ENCODE data around the gene DISC1.

The DISC1 gene

DNA sequence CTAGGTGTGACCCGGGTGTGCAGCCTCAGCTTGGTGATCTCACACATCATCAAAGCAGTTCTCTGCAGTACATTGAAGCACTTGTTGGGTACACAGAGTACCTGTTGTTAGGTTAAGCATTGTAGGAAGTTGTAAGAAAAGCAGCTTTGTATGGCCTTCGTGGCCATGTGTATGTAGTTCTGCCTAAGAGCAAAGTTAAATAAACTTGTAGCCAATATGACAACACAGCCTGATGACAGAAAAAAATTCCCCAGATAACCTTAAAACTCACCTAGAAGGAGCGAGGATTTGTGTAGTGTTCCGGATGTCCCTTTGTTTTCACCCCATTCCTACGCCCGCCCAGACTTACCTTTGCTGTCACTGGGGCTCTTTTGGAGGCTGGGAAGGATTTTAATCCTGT lies 48.0 kb downstream of the DISC1 start:
- no peak for DNase-seq (ENCODE audit: low spot score)
- H3K23ac ChIP-seq (ENCODE audit: low read depth, low read length, poor library complexity): no peak overlapping the region
- no peak overlapping the region for H2AK5ac ChIP-seq (ENCODE audit: low read depth, low read length)
- H3K4me2 ChIP-seq (ENCODE audit: insufficient read depth, low read length, poor library complexity, severe bottlenecking): no peak overlapping the region
- no peak overlapping the region for H3K9ac ChIP-seq (ENCODE audit: low read depth, low read length, poor library complexity)
- H3K27me3 ChIP-seq (ENCODE audit: control insufficient read depth in 3 of 3, insufficient read depth in 3 of 3, low read depth in 1 of 3, low read length in 3 of 3): peaks cover 0 to 2% (median 0%) of the 10 kb centered on the region in 3 experiments
- no CpG with 5 or more reads among the region's 6 CpGs for WGBS, 2 donors (ENCODE audit: extremely low coverage in 2 of 2, insufficient read length in 2 of 2, insufficient replicate concordance in 1 of 2)
- no peaks in the 10 kb centered on the region for H3K4me1 ChIP-seq (ENCODE audit: control insufficient read depth in 2 of 2, insufficient read depth in 1 of 2, low read depth in 1 of 2, low read length in 2 of 2)
- H2BK15ac ChIP-seq (ENCODE audit: low read length): no peak overlapping the region
- H3K79me1 ChIP-seq (ENCODE audit: low read depth, low read length): no peaks in the 10 kb centered on the region
- H3K9me3 ChIP-seq (replicated peaks in 1 of 2; ENCODE audit: control insufficient read depth in 2 of 2, insufficient read depth in 1 of 2, low read depth in 1 of 2, low read length in 2 of 2): peaks cover 1 to 12% of the 10 kb centered on the region in 2 donors
- H3K36me3 ChIP-seq (replicated peaks in 1 of 2; ENCODE audit: control insufficient read depth in 2 of 2, insufficient read depth in 2 of 2, low read length in 2 of 2): no peaks in the 10 kb centered on the region
- no peak overlapping the region for H4K8ac ChIP-seq (ENCODE audit: low read depth, low read length)
- no peak overlapping the region for H3K4ac ChIP-seq (ENCODE audit: low read length)
- H3K4me3 ChIP-seq (ENCODE audit: low read length in 2 of 2): no peak overlapping the region
- H2BK12ac ChIP-seq (ENCODE audit: low read length): no peak overlapping the region
- H3K27ac ChIP-seq (replicated peaks; ENCODE audit: low read length): no peak overlapping the region
- H4K91ac ChIP-seq (ENCODE audit: low read depth, low read length, poor library complexity): no peak overlapping the region
- no peak overlapping the region for H3K18ac ChIP-seq (ENCODE audit: low read length)
- no peak overlapping the region for H2BK5ac ChIP-seq (ENCODE audit: low read length)
- no peak overlapping the region for H2AFZ ChIP-seq (ENCODE audit: low read length)
- H3K14ac ChIP-seq (ENCODE audit: low read length): no peak overlapping the region
- no peak overlapping the region for H2BK120ac ChIP-seq (ENCODE audit: low read depth, low read length)

DNA sequence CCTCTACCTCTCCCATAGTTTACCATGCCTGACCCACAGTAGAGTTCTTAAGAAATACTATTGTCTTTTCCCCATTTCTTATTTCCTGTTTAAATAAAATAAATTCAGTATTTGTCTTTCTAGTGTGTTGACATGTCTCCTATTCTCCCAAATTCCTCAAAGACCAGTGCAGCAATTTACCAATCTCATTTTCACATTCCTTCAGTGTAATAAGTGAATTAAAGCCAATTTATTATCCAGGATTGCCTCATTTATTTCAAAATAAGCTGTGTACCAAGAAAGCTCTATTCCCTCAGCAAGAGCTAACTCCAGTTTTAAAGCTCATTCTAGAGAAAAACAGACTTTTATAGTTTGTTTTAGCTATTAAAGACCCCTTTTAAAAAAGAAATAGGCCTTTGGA lies 49.9 kb downstream of the DISC1 start:
- no peak overlapping the region for H3K14ac ChIP-seq (ENCODE audit: low read length)
- H3K4me3 ChIP-seq (ENCODE audit: low read length in 2 of 2): no peak overlapping the region
- no peak overlapping the region for H2BK120ac ChIP-seq (ENCODE audit: low read depth, low read length)
- no peak overlapping the region for H2BK15ac ChIP-seq (ENCODE audit: low read length)
- H3K18ac ChIP-seq (ENCODE audit: low read length): no peak overlapping the region
- H2AFZ ChIP-seq (ENCODE audit: low read length): no peak overlapping the region
- no peak overlapping the region for H3K4me2 ChIP-seq (ENCODE audit: insufficient read depth, low read length, poor library complexity, severe bottlenecking)
- no peaks in the 10 kb centered on the region for H3K36me3 ChIP-seq (replicated peaks in 1 of 2; ENCODE audit: control insufficient read depth in 2 of 2, insufficient read depth in 2 of 2, low read length in 2 of 2)
- DNase-seq (ENCODE audit: low spot score): no peak
- no peak overlapping the region for H2AK5ac ChIP-seq (ENCODE audit: low read depth, low read length)
- H3K79me1 ChIP-seq (ENCODE audit: low read depth, low read length): no peaks in the 10 kb centered on the region
- H3K27ac ChIP-seq (replicated peaks; ENCODE audit: low read length): no peak overlapping the region
- no peaks in the 10 kb centered on the region for H3K4me1 ChIP-seq (ENCODE audit: control insufficient read depth in 2 of 2, insufficient read depth in 1 of 2, low read depth in 1 of 2, low read length in 2 of 2)
- no peak overlapping the region for H2BK12ac ChIP-seq (ENCODE audit: low read length)
- H3K23ac ChIP-seq (ENCODE audit: low read depth, low read length, poor library complexity): no peak overlapping the region
- no peak overlapping the region for H3K4ac ChIP-seq (ENCODE audit: low read length)
- H3K27me3 ChIP-seq (ENCODE audit: control insufficient read depth in 3 of 3, insufficient read depth in 3 of 3, low read depth in 1 of 3, low read length in 3 of 3): peaks cover 0 to 2% (median 0%) of the 10 kb centered on the region in 3 experiments
- H3K9ac ChIP-seq (ENCODE audit: low read depth, low read length, poor library complexity): no peak overlapping the region
- no peak overlapping the region for H2BK5ac ChIP-seq (ENCODE audit: low read length)
- no peak overlapping the region for H4K8ac ChIP-seq (ENCODE audit: low read depth, low read length)
- H3K9me3 ChIP-seq (replicated peaks in 1 of 2; ENCODE audit: control insufficient read depth in 2 of 2, insufficient read depth in 1 of 2, low read depth in 1 of 2, low read length in 2 of 2): peaks cover 1 to 3% of the 10 kb centered on the region in 2 donors
- H4K91ac ChIP-seq (ENCODE audit: low read depth, low read length, poor library complexity): no peak overlapping the region

DNA sequence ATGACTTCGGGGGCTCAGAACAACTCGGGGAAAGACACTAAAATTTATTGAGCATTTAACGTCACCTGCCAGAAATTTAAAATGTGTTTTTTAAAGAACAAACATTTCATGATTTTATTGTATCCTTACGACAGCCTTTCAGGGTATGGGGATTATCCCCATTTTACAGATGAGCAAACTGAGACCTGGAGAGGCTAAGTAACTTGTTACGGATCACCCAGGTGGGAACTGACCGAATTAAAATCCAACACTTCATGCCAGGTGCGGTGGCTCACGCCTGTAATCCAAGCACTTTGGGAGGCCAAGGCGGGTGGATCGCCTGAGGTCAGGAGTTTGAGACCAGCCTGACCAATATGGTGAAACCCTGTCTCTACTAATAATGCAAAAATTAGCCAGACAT lies 50.9 kb downstream of the DISC1 start:
- H3K4ac ChIP-seq (ENCODE audit: low read length): no peak overlapping the region
- H3K9ac ChIP-seq (ENCODE audit: low read depth, low read length, poor library complexity): no peak overlapping the region
- WGBS, 2 donors (ENCODE audit: extremely low coverage in 2 of 2, insufficient read length in 2 of 2, insufficient replicate concordance in 1 of 2): no CpG with 5 or more reads among the region's 10 CpGs
- DNase-seq (ENCODE audit: low spot score): no peak
- H4K8ac ChIP-seq (ENCODE audit: low read depth, low read length): no peak overlapping the region
- no peak overlapping the region for H3K18ac ChIP-seq (ENCODE audit: low read length)
- H3K9me3 ChIP-seq (replicated peaks in 1 of 2; ENCODE audit: control insufficient read depth in 2 of 2, insufficient read depth in 1 of 2, low read depth in 1 of 2, low read length in 2 of 2): peaks cover 1 to 3% of the 10 kb centered on the region in 2 donors
- no peak overlapping the region for H2BK120ac ChIP-seq (ENCODE audit: low read depth, low read length)
- H4K91ac ChIP-seq (ENCODE audit: low read depth, low read length, poor library complexity): no peak overlapping the region
- peaks cover 0 to 2% (median 0%) of the 10 kb centered on the region in 3 experiments for H3K27me3 ChIP-seq (ENCODE audit: control insufficient read depth in 3 of 3, insufficient read depth in 3 of 3, low read depth in 1 of 3, low read length in 3 of 3)
- no peak overlapping the region for H2BK12ac ChIP-seq (ENCODE audit: low read length)
- H3K27ac ChIP-seq (replicated peaks; ENCODE audit: low read length): no peak overlapping the region
- H3K14ac ChIP-seq (ENCODE audit: low read length): no peak overlapping the region
- no peak overlapping the region for H3K4me3 ChIP-seq (ENCODE audit: low read length in 2 of 2)
- H2AK5ac ChIP-seq (ENCODE audit: low read depth, low read length): no peak overlapping the region
- H3K23ac ChIP-seq (ENCODE audit: low read depth, low read length, poor library complexity): no peak overlapping the region
- no peaks in the 10 kb centered on the region for H3K79me1 ChIP-seq (ENCODE audit: low read depth, low read length)
- no peaks in the 10 kb centered on the region for H3K4me1 ChIP-seq (ENCODE audit: control insufficient read depth in 2 of 2, insufficient read depth in 1 of 2, low read depth in 1 of 2, low read length in 2 of 2)
- no peak overlapping the region for H2BK15ac ChIP-seq (ENCODE audit: low read length)
- no peak overlapping the region for H2AFZ ChIP-seq (ENCODE audit: low read length)
- no peak overlapping the region for H3K4me2 ChIP-seq (ENCODE audit: insufficient read depth, low read length, poor library complexity, severe bottlenecking)
- no peak overlapping the region for H2BK5ac ChIP-seq (ENCODE audit: low read length)
- H3K36me3 ChIP-seq (replicated peaks in 1 of 2; ENCODE audit: control insufficient read depth in 2 of 2, insufficient read depth in 2 of 2, low read length in 2 of 2): no peaks in the 10 kb centered on the region

DNA sequence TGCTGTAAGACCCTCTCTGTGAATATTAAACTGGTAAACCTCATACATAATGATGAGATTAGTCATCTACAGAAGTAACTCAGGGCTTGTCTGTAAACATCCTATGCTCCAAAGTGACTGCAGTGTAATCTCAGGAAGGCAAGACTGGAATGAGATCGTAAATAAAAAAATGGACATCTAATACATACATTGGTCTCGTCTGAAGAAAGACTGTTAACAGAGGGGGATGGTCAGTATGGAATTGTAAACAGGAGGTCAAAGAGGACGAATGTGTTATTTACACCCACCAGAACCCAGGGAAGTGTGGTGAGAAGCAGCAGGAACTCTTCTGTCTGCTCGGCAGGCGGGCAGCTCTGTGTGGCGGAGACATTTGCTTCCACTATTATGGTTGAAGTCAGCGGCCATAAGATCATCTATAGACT lies 51.4 kb downstream of the DISC1 start:
- no CpG with 5 or more reads among the region's 7 CpGs for WGBS, 2 donors (ENCODE audit: extremely low coverage in 2 of 2, insufficient read length in 2 of 2, insufficient replicate concordance in 1 of 2)
- Histone ChIP-seq H2BK15ac (ENCODE audit: low read length) (no peak overlapping the region), H3K4ac (ENCODE audit: low read length) (no peak overlapping the region), H4K91ac (ENCODE audit: low read depth, low read length, poor library complexity) (no peak overlapping the region), H3K4me2 (ENCODE audit: insufficient read depth, low read length, poor library complexity, severe bottlenecking) (no peak overlapping the region), H3K9me3 (replicated peaks in 1 of 2; ENCODE audit: control insufficient read depth in 2 of 2, insufficient read depth in 1 of 2, low read depth in 1 of 2, low read length in 2 of 2) (peaks cover 1 to 3% of the 10 kb centered on the region in 2 donors), H2BK12ac (ENCODE audit: low read length) (no peak overlapping the region), H3K4me1 (ENCODE audit: control insufficient read depth in 2 of 2, insufficient read depth in 1 of 2, low read depth in 1 of 2, low read length in 2 of 2) (no peaks in the 10 kb centered on the region), H3K27me3 (ENCODE audit: control insufficient read depth in 3 of 3, insufficient read depth in 3 of 3, low read depth in 1 of 3, low read length in 3 of 3) (peaks cover 0 to 2% (median 0%) of the 10 kb centered on the region in 3 experiments), H3K4me3 (ENCODE audit: low read length in 2 of 2) (no peak overlapping the region), H3K18ac (ENCODE audit: low read length) (no peak overlapping the region), H2AK5ac (ENCODE audit: low read depth, low read length) (no peak overlapping the region), H3K23ac (ENCODE audit: low read depth, low read length, poor library complexity) (no peak overlapping the region), H3K14ac (ENCODE audit: low read length) (no peak overlapping the region), H3K36me3 (replicated peaks in 1 of 2; ENCODE audit: control insufficient read depth in 2 of 2, insufficient read depth in 2 of 2, low read length in 2 of 2) (no peaks in the 10 kb centered on the region), H4K8ac (ENCODE audit: low read depth, low read length) (no peak overlapping the region), H3K9ac (ENCODE audit: low read depth, low read length, poor library complexity) (no peak overlapping the region), H2BK120ac (ENCODE audit: low read depth, low read length) (no peak overlapping the region), H3K27ac (replicated peaks; ENCODE audit: low read length) (no peak overlapping the region), H2AFZ (ENCODE audit: low read length) (no peak overlapping the region), H2BK5ac (ENCODE audit: low read length) (no peak overlapping the region), H3K79me1 (ENCODE audit: low read depth, low read length) (no peaks in the 10 kb centered on the region)
- DNase-seq (ENCODE audit: low spot score): no peak

Measured in neuronal stem cell (in vitro differentiated cells).